ENCODE results near the gene TMTC1. TPM values are rescaled to one million over a fixed set of nuclear protein-coding genes. Genes with fewer than 3 reads are reported as not detected.

TMTC1 gene
- total and polyA plus RNA-seq, 2 experiments from 2014 or later, result 4.8 to 24.3 TPM

DNA sequence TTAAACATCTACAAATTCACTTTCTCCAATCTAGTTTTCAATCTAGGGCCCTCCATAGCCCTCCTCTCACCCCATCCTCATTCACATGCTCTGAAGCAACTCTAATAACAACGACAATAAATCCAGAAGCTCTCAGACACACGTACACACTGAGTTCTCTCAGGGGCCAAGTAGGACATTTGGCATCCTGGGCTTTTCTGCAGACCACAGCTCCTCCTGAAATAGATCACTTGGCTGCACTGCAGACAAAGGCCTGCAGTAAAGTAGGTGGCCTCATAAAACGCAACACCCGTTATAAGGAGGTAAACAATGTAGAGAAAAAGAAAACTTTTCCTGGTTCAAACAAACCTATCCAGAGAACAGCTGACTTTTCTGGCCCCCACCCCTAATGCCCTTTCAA is 111.2 kb downstream of the TMTC1 start:
- Mint-ChIP-seq H3K36me3 (ENCODE audit: low read depth) (no peaks in the 10 kb centered on the region; the same call in 2 of the 3 replicates), H3K4me1 (peaks cover 27% of the 10 kb centered on the region), H3K27me3 (ENCODE audit: insufficient read depth, low read depth, poor library complexity) (peaks cover 3% of the 10 kb centered on the region), H3K27ac (no peak overlapping the region; the same call in 1 of the 2 replicates), H3K9me3 (no peaks in the 10 kb centered on the region), H3K4me3 (no peak overlapping the region)
- Histone ChIP-seq H3K4me3 (no peak overlapping the region), H4K20me1 (replicated peaks; ENCODE audit: insufficient read depth) (no peaks in the 10 kb centered on the region), H3K27me3 (ENCODE audit: insufficient read depth) (no peaks in the 10 kb centered on the region), H3K27ac (ENCODE audit: low read depth) (no peak overlapping the region), H3K4me1 (ENCODE audit: insufficient read depth) (peaks cover 6% of the 10 kb centered on the region), H2AFZ (no peak overlapping the region), H3K79me2 (replicated peaks; ENCODE audit: insufficient read depth) (no peaks in the 10 kb centered on the region), H3F3A (replicated peaks; ENCODE audit: low read depth) (no peaks in the 10 kb centered on the region), H3K4me2 (no peak overlapping the region), H3K9me2 (ENCODE audit: insufficient read depth) (no peaks in the 10 kb centered on the region), H3K36me3 (ENCODE audit: insufficient read depth) (no peaks in the 10 kb centered on the region)
- DNase-seq (ENCODE audit: low spot score) (no peak), ATAC-seq (no peak)
- TF ChIP-seq ZNF331 (CRISPR knock-in tag; IDR thresholded peaks at IDR 0.05; ENCODE audit: low read depth), result no peak
- no peak for TF ChIP-seq POLR2AphosphoS5 (IDR thresholded peaks at IDR 0.05; ENCODE audit: low read depth)
- TF ChIP-seq, protein P1, sequence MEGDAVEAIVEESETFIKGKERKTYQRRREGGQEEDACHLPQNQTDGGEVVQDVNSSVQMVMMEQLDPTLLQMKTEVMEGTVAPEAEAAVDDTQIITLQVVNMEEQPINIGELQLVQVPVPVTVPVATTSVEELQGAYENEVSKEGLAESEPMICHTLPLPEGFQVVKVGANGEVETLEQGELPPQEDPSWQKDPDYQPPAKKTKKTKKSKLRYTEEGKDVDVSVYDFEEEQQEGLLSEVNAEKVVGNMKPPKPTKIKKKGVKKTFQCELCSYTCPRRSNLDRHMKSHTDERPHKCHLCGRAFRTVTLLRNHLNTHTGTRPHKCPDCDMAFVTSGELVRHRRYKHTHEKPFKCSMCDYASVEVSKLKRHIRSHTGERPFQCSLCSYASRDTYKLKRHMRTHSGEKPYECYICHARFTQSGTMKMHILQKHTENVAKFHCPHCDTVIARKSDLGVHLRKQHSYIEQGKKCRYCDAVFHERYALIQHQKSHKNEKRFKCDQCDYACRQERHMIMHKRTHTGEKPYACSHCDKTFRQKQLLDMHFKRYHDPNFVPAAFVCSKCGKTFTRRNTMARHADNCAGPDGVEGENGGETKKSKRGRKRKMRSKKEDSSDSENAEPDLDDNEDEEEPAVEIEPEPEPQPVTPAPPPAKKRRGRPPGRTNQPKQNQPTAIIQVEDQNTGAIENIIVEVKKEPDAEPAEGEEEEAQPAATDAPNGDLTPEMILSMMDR (conservative IDR thresholded peaks at IDR 0.05; ENCODE audit: low read depth in 2 of 2), result no peak
- no peak for TF ChIP-seq NANOG (IDR thresholded peaks at IDR 0.05; ENCODE audit: borderline replicate concordance)
- TF ChIP-seq CREB1 (CRISPR knock-in tag; IDR thresholded peaks at IDR 0.05; ENCODE audit: low read depth), result no peak
- TF ChIP-seq, protein P2, sequence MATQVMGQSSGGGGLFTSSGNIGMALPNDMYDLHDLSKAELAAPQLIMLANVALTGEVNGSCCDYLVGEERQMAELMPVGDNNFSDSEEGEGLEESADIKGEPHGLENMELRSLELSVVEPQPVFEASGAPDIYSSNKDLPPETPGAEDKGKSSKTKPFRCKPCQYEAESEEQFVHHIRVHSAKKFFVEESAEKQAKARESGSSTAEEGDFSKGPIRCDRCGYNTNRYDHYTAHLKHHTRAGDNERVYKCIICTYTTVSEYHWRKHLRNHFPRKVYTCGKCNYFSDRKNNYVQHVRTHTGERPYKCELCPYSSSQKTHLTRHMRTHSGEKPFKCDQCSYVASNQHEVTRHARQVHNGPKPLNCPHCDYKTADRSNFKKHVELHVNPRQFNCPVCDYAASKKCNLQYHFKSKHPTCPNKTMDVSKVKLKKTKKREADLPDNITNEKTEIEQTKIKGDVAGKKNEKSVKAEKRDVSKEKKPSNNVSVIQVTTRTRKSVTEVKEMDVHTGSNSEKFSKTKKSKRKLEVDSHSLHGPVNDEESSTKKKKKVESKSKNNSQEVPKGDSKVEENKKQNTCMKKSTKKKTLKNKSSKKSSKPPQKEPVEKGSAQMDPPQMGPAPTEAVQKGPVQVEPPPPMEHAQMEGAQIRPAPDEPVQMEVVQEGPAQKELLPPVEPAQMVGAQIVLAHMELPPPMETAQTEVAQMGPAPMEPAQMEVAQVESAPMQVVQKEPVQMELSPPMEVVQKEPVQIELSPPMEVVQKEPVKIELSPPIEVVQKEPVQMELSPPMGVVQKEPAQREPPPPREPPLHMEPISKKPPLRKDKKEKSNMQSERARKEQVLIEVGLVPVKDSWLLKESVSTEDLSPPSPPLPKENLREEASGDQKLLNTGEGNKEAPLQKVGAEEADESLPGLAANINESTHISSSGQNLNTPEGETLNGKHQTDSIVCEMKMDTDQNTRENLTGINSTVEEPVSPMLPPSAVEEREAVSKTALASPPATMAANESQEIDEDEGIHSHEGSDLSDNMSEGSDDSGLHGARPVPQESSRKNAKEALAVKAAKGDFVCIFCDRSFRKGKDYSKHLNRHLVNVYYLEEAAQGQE (IDR thresholded peaks at IDR 0.05; ENCODE audit: unreplicated experiment), result no peak

DNA sequence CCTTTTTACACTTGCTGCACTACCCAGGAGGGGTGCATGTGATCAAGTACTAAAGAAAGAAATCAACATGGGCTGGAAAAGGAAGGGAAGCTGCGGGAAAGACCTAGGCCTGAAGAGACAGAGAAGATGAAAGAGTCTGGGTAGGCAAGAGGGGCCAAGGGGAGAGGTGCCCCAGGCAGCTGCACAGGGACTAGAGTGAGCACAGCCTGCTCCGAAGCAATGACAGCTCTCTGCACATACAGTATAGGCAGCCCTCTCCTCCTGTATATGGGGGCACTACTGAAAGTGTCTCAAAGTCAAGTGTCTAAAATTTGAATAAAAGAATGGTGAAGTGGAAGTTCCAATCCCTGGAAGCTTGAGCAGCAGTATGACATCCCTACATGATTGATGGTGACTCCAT is 112.0 kb downstream of the TMTC1 start:
- no peak overlapping the region for H3K27ac ChIP-seq (ENCODE audit: low read depth)
- peaks cover 27% of the 10 kb centered on the region; the same call in 2 of the 3 replicates for H3K4me1 Mint-ChIP-seq
- no peak overlapping the region for H2AFZ ChIP-seq
- H3K36me3 Mint-ChIP-seq (ENCODE audit: low read depth), result no peaks in the 10 kb centered on the region; the same call in 2 of the 3 replicates
- no peak overlapping the region for H3K27ac Mint-ChIP-seq
- H3K4me3 ChIP-seq, result no peak overlapping the region
- no peaks in the 10 kb centered on the region for H3K9me3 Mint-ChIP-seq
- DNase-seq (ENCODE audit: low spot score) (no peak), ATAC-seq (no peak)
- no peaks in the 10 kb centered on the region for H4K20me1 ChIP-seq (replicated peaks; ENCODE audit: insufficient read depth)
- no peaks in the 10 kb centered on the region for H3K9me2 ChIP-seq (ENCODE audit: insufficient read depth)
- TF ChIP-seq, protein P2 (IDR thresholded peaks at IDR 0.05; ENCODE audit: unreplicated experiment), result no peak
- no peak for TF ChIP-seq CREB1 (CRISPR knock-in tag; IDR thresholded peaks at IDR 0.05; ENCODE audit: low read depth)
- TF ChIP-seq, protein P1 (conservative IDR thresholded peaks at IDR 0.05; ENCODE audit: low read depth in 2 of 2), result no peak
- TF ChIP-seq, protein P3, sequence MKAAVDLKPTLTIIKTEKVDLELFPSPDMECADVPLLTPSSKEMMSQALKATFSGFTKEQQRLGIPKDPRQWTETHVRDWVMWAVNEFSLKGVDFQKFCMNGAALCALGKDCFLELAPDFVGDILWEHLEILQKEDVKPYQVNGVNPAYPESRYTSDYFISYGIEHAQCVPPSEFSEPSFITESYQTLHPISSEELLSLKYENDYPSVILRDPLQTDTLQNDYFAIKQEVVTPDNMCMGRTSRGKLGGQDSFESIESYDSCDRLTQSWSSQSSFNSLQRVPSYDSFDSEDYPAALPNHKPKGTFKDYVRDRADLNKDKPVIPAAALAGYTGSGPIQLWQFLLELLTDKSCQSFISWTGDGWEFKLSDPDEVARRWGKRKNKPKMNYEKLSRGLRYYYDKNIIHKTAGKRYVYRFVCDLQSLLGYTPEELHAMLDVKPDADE (IDR thresholded peaks at IDR 0.05), result no peak
- TF ChIP-seq STAT1 (IDR thresholded peaks at IDR 0.05; ENCODE audit: unreplicated experiment), result no peak
- H3K4me3 Mint-ChIP-seq, result no peak overlapping the region
- H3K27me3 Mint-ChIP-seq (ENCODE audit: insufficient read depth, low read depth, poor library complexity), result peaks cover 3% of the 10 kb centered on the region
- no peaks in the 10 kb centered on the region for H3K36me3 ChIP-seq (ENCODE audit: insufficient read depth)
- H3K4me2 ChIP-seq, result no peak overlapping the region
- H3F3A ChIP-seq (replicated peaks; ENCODE audit: low read depth), result no peaks in the 10 kb centered on the region
- H3K27me3 ChIP-seq (ENCODE audit: insufficient read depth), result no peaks in the 10 kb centered on the region
- H3K4me1 ChIP-seq (ENCODE audit: insufficient read depth), result peaks cover 11% of the 10 kb centered on the region
- H3K79me2 ChIP-seq (replicated peaks; ENCODE audit: insufficient read depth), result no peaks in the 10 kb centered on the region
